Kidney capillary endothelial cell (primary cell): ENCODE data around the gene C1orf21.

Source experiments
- DNase-seq: peaks from one replicate; pipeline ENCODE4 v3.0.0-alpha.2; 2018; ENCODE audit warnings: low spot score

C1orf21 gene

DNA sequence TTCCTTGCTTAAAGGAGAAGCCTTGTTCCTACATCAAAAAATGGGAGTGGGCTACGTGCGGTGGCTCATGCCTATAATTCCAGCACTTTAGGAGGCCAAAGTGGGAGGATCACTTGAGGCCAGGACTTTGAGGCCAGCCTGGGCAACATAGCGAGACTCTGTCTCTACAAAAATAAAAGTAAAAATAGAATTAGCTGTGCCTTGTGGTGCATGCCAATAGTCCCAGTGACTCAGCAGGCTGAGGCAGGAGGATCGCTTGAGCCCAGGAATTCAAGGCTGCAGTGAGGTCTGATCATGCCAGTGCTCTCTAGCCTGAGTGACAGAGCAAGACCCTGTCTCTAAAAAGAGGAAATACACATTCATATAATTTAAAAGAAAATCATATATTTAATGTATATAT lies 127.1 kb downstream of the C1orf21 start:
- no peak for DNase-seq

DNA sequence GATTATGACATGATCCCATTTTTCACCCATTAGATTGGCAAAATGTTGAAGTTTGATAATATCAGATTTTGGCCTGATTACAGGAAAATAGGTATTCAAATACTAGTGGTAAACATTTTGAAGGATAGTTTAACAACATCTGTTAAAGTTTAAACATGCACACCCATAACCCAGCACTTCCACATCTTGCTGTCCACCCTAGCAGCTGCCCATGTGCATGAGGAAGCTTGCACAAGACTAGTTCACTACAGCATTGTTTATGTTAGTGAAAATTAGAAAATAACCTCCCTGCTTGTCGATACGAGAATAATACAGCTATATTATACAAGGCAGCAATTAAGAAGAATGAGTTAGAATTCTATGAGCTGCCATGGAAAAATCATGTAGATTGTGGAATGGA lies 127.6 kb downstream of the C1orf21 start:
- no peak for DNase-seq

DNA sequence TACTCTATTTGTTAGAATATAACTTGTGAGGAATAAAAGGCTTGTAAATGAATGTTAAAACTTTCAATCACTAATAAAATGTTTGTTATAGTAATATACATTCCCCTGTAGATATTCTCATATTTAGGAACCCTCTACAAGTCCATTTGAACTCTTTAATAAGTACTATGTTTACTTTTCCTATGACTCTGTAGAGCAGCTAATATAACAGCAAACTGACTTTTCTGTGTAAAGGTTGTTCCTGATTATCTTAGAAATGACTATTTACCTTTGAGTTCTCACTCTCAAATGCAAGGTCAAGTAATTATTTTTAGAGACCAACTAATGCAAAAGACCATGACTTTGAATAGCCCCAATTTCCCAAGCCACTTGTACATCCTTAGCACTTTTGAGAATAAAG lies 130.3 kb downstream of the C1orf21 start:
- DNase-seq: no peak

DNA sequence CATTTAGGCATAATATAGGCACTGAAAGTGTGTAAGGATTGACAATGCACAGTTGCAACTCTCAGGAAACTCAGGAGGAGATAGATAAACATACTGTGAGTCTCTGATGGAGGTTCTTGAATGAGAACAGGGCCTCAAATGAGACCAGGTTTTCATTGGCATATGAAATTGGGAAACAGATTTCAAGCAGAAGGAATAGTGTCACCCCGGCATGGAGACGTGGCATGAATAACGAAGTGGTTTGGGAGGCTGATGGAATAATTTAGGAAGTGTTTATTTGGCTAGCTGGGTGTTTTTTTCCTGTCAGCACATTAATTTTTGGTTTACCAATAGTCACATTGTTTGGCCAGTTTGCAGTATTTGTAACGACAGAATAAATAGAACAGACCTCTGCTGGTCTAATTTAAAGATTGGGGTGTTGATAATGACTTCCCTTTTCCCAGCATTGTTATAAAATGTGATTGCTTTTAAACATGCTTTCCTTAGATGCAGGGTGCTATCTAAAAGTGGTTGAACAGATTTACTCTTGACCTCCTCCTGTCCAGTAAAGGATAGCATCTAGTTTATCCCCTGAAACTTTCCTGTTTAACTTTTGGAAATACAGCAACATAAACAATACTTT lies 132.0 kb downstream of the C1orf21 start:
- DNase-seq: no peak

DNA sequence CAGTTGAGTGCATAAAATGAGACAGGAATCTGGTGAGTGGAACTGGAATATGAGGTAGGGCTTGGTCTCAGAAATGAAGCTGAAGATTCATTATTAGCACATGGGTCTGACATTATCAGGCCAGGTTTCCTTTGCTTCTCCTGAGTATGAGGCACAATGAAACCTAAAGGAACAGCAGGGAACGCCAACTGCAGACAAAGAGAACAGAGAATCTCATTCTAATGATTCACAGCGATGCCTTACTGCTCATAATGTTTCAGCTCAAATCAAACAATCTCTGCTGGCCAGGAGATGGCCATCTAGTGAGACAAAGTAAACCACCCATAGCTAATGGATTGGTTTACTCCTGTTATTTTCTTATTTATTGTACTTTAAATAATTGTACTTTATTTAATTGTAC lies 133.5 kb downstream of the C1orf21 start:
- no peak for DNase-seq

DNA sequence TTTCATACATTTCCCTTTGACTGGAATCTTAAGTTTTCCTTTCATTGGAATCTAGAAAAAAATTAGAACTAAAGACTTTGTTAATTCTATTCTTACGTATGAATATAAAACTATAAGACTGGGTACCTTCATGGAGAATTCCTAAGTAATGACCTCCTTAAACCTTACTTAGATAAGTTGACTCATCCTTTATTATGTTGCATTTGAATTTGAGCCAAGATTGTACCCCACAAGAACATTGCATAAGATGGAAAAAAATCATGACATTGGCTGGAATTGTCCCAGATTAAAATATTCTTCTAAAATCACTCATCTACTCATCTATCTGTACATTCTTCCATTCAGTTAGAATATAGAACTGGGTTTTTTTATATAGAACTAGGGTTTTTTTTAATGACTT lies 137.4 kb downstream of the C1orf21 start:
- DNase-seq: no peak

DNA sequence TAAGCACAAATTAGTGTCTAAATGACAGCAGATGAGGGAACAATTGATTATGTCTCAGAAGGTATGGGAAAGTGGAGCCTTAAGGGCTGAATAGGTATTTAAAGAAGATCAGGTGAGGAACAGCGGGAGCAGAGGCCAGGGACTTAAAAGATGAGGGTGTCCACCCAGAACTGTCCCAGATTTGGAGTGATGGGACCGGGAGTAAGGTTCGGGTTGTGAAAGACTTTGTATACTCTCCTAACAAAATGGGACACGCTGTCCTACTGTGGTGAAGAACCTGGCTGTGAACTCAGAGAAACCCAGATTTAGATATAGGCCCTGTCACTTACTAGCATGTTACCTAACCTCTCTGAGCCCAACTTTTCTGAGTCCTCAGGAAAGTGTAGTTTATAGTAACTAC lies 140.6 kb downstream of the C1orf21 start:
- DNase-seq: no peak

DNA sequence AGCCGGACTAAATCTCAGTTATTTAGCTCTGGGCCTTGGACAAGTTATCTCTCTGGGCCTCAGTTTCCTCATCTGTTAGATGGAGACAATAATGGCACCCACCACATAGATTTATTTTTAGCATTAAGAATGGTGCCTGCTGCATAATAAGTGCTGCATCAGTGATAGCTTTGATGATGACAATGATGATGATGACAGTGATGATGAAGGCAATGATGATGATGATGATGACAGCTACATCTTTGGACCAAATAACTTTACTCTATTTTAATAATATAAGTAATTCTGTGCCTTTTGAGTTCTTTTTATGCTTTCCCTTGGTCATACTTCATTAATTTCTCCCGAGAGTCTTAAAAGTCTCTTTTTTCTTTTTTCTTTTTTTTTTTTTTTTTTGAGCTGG lies 143.4 kb downstream of the C1orf21 start:
- DNase-seq: no peak

DNA sequence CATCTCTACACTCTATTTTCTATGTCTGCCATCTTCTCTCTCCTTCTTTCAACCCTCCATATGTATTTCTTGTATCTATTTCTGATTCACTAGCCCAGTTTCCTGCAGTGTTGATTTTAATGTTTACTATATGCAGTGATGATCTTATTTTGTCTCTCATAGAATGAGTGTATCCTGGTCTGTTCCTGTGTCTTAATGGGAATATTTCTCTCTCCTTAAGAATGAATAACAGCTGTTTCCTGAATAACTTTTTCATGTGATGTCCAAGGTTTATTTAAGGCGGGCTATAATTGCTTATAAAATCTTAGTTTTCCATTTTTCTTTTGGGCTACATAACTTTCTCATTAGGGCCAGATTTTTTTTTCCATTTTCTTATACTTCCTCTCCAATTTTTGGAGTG lies 144.5 kb downstream of the C1orf21 start:
- DNase-seq: no peak

DNA sequence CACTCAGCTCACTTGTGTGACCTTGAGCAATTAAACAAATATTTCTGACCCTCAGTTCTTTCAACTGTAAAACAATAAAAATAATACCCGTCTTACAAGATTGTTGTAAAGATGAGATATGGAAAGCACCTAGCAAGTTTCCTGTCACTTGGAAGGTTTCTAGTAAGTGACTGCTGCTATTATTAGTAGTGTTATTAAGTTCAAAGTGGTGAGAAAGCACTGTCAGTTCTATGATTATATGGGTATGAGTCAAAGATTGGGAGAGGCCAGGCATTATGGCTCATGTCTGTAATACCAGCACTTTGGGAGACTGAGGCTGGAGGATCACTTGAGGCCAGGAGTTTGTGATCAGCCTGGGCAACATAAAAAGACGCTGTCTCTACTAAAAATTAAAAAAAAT lies 145.4 kb downstream of the C1orf21 start:
- no peak for DNase-seq

DNA sequence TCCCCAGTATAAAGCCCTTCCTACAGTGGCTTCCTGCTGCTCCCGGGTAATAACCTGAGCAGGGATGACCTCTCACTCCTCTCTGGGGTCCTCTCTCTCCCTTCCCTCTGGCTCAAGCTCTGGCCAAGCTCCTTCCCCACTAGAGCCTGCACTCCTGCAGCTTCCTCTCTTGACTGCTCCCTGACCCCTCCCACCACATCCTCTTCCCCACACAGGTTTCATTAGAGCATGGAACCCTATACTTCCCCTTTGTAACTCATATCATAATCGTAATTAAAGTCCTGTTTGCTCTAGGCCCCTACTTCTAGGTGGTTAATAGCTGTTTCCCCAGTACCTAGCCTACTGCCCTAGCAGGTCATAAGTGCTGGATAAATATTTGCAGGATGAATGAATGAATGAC lies 146.2 kb downstream of the C1orf21 start:
- DNase-seq: no peak

DNA sequence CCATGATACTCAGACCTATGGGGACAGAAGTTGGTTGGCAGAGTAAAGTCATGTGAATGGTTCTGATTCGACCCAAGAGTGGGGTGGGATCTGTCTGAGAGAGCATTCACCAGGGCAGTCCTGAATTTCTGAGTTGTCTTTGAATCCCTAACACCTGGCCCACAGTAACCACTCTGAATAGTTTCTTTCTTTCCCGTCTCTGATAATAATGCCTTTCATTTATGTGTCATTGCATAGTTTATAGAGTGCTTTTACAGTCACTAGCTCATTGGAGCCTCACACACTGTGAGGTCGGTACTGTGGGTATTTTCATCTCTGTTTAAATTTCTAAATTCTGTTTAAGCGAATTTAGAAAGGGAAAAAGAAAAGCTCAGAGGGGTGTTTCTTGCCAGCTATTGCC lies 147.1 kb downstream of the C1orf21 start:
- no peak for DNase-seq

DNA sequence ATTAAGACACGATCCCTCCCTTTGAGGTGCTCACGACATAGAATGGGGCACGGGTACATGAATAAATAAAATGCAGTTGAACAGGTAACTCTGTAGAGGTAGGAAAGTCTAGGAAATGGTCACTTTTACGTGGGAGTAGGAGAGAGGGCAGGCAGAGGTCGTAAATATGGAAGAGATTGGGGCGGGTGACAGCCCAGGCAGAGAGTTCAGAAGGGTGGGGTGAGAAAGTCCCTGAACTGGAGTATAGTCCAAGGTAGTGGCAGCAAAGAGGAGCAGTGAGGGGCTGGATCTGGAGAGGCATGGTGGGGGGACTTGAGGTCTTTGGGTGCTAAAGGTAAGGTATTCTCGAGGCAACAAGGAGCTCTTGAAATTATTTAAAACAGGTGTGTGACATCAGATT lies 147.9 kb downstream of the C1orf21 start:
- no peak for DNase-seq

DNA sequence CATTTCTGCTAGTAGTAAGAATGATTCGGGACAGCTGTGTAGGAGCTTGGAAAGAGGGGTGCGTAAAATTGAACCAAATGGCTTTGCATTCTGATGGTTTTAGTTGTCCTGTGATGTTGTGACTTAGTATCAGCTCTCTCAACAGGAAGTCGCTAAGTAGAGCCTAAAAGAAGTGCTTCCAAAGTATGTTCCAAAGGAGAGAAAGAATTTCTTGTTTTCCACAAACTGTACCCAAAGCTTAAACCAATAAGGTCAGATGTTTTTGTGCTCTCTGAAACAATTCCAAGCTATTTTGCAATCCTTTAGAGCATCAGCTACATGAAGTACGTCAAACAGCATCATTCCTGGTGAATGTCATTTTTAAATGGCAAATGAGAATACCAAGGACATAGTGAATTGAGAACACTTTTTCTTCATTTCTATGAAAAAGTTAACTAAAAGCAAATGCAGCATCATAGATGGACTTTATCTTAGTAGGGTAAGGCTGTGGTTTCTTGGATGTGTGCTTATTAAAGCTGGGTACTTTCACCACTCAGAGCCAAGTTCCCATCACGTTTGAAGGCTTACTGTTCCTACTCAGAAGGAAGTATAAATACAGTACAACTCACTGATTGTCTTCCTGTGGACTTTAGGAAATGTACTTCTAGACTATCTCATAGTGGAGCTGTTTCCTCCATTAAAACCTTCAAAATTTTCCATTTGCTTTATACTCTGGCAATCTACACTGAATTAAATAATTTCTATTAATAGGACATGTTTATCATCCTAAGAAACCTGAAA lies 148.6 kb downstream of the C1orf21 start:
- no peak for DNase-seq

DNA sequence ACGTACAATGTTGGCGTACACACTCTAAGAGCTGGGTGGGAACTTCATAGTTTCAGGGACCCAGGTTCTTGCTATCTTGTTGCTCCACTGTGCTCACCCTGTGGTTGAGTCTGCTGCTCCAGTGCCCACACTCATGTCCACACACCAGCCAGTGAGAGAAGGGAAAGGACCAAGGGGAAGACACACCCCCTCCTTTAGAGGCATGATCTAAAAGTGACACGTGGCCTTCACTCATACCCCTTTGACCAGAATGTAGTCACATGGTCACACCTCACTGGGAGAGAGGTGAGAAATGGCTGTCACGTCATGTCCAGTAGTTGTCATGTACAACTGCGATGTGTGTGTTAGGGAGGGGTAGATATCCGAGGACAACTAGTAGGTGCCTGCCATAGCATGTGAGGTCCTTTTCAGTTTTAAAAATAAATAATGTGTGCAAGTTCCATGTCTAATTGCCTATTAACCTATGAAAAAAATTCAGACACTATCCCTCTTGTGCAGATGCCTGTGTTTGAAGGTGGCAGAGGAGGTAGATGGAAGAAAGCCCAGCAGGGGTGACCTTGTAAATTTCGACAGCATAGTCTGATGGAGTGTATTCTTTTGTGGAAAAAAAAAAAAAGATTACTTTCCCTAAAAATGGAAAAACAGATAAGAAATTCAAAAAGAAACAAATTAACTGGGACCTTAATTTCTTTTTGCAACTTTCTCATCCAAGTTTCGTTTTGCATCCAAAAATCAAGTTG lies 149.6 kb downstream of the C1orf21 start:
- no peak for DNase-seq

DNA sequence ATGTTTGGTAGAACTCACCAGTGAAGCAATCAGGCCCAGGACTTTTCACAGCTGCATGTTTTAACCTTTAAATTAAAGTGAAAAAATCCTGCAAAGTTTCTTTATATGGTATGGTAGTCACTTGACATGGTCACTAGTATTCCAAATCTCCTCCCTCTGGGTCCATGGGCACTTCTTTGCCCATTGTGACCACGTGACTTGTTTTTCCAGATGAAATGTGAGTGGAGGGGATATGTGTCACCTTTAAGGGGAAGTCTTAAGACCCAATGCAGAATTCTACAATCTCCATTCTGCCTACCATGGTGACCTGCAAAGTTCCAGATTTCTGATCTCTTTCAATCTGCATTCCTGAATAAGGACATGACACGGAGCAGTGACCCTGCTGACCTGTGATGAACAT lies 152.8 kb downstream of the C1orf21 start:
- no peak for DNase-seq

DNA sequence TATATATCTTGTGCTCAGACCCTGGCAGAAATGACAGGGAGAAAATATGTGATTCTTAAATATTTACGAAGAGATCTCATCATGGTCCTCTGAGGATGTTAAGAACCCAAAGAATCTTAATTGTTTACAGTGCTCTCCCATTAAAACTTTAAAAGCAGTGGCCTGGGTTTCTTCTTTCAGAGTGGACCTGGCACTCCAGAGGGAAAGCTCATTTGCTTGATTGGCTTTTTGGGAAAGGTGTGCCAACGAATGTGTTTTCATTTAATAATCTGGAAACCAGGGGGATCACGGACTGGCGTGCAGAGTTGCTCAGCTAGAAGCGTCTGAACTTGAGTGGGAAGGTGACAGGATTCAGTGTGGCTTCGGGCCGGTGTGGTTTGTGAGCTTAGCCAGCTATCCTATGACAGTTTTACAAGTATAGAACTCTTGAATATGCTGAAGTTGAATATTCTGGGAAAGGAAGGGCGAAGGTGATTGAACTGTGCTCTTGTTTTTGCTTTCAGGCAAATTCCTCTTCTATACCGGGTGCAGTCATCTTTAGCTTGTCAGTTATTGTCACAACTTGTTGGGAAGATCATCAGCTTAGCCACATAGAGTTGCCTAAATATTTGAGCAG lies 154.8 kb downstream of the C1orf21 start:
- no peak for DNase-seq

DNA sequence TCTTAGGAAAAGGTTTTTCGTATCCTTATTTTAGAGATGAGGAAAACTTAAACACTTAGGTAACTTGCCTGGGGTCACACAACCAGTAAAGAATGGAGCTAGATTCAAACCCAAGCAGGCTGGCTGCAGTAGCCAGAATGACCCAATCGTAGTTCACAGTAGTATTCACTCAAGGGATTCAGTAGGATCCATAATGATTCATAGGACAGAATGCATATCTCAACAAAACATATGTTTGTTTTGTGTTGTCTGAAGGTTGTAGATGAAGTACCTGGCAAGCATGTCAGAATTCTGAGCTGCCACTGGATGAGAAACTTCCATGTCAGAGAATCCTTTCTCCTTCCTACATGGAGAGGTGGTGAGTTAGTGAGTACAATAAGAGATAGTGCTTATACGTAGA lies 155.5 kb downstream of the C1orf21 start:
- no peak for DNase-seq

DNA sequence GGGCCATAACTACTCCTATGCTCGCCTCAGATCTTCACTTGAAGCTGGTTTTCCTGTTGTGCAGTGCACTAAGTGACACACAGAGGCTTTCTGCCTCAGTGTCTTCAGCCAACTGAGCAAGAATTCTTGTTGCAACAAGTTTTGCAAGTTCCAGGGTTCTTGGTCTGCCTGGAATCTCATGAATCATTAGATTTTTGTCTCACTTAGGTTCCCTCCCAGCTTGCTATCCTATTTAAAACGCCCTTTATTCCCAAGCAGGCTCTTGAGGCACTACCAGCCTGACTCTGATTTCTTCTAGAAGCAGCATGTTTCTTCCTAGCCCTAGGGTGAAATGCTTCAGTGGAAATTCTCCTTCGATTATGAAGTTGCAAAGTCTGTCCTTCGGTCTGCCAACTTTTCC lies 158.8 kb downstream of the C1orf21 start:
- no peak for DNase-seq

DNA sequence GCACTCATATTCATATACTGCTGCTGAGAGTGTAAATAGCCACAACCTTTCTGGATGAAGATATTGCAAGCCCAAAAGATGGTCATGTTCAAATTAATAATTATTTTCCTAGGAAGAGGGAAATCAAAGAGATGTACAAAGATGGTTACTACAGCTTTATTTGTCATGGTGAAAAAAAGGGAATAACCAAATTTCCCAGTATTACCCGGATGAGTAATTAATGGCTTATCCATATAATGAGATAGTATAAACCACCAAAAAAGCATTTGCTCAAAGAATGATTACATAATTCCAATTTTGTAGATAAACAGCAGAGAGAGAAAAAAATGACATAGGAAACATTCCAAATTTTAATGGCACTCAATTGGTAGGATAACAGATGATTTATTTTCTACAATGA lies 165.6 kb downstream of the C1orf21 start:
- DNase-seq: no peak

DNA sequence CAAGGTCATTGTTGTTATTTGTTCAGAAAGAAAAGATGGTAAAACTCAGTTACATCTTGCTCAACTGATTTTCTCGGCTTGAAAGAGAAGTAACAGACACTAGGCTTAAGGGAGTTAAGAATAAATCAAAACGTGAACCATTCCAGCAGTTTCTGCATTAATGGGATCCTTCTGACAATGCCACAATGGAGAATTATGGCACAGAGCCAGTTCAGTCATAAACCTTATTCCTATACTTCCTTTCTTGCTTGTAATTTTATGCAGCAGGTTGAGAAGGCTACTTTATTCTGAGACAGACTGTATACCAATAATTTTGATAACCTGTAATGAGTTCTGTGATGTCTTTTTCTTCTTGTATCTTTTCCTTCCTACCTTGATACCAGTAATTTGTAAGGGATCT lies 167.0 kb downstream of the C1orf21 start:
- no peak for DNase-seq

DNA sequence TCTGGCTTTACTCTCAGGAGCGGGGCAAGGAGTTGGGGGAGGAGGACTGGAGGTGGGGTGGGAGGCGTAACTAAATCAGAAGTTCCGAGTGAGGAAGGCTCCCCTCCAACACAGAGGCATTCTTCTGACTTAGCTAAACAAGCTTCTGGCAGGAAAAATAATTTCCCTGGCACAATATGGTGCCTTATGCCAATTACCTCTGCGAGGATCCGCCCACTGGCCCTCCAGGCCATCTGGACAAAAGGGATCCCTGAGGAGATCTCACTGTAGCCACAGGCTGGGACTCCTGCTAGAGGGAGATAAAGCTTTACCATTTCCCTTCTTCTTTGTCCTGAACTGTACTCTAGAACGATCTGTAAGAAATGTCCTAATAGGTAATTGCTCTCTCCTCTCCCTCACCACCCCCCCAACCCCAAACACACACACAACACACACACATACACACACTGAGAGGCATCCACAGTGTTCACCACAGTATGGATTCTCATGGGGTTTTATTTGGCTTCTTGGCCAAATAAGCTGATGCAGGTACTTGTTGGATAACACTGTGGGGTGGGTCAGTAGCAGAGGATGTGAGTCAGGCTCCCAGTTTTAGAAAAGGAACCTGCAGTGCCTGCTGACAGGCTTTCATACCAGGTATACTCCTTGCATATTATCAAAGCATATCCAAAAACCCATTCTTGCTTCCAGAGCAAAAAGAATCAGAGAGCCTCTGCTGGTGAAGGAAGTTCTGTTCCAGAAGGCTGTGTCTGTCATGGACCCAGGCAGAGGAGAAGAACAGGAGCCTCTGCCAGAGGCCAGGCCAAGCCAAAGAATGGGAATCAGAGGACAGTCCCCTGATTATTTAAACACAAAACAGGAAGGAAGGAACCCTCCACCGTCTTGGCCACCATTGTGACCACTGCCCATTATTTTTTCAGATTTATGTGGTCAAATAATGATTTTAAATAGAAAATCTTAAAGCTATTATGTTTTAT lies 169.1 kb downstream of the C1orf21 start:
- DNase-seq: no peak
